ENCODE data around the gene SAMD8.

GRCh38 chr10:75066271-75066670 lies 45.2 kb upstream of the SAMD8 start:
- TF ChIP-seq POLR2A (IDR thresholded peaks at IDR 0.05) = no peak
- no peak for TF ChIP-seq CTCF (IDR thresholded peaks at IDR 0.05)
